IMR-90 (cell line): ENCODE measurements around the gene STOX2. TPM values are rescaled to one million over a fixed set of nuclear protein-coding genes. Genes with fewer than 3 reads are reported as not detected.
"Not testable (repeated sequence)": the region's sequence is repeated elsewhere in the genome, so short reads cannot be mapped to it uniquely, and the experiment has no call there.

Source experiments
- ATAC-seq: fragments of 200-7000 bp; cut with Tn5 transposase; 2 replicates; pipeline ENCODE4 v1.9.1; 2020; ENCODE audit warnings: low read depth, mild to moderate bottlenecking, moderate library complexity
- BruUV-seq: library from RNA; stranded (reverse); fragments of 400-500 nt; replicated peaks from 2 replicates; lab custom pipeline; 2021; lab: Mats Ljungman, UMichigan
- CTCF ChIA-PET: fragments of 300-600 bp; formaldehyde crosslinking; extraction: SDS; loops from one replicate; lab custom pipeline; 2021; ENCODE audit warnings: antibody characterized with exemption; lab: Yijun Ruan, JAX
- POLR2A ChIA-PET: fragments of 300-600 bp; sonication (Branson Sonifier 250); formaldehyde crosslinking; loops from one replicate; lab custom pipeline; 2022; ENCODE audit warnings: antibody characterized with exemption; ENCODE audit not compliant: unreplicated experiment; lab: Charles Lee
- DNase-seq: peaks from one replicate; pipeline ENCODE4 v3.0.0; 2013
- H2AFZ ChIP-seq: replicated peaks from 2 replicates; pipeline ENCODE3; 2013; ENCODE audit warnings: low read length, mild to moderate bottlenecking; ENCODE audit not compliant: poor library complexity
- H2AK5ac ChIP-seq: 2 replicates; pipeline ENCODE4 v1.6.1; 2013; ENCODE audit warnings: low read depth, low read length, inconsistent platforms
- H2AK9ac ChIP-seq: replicated peaks from 2 replicates; pipeline ENCODE3; 2013; ENCODE audit warnings: mild to moderate bottlenecking, low read depth, low read length, moderate library complexity; ENCODE audit not compliant: poor library complexity
- H2BK120ac ChIP-seq: 2 replicates; pipeline ENCODE4 v1.6.1; 2013; ENCODE audit warnings: low read depth, low read length, inconsistent platforms
- H2BK15ac ChIP-seq: 3 replicates; pipeline ENCODE4 v1.6.1; 2013; ENCODE audit warnings: low read depth, low read length, inconsistent platforms
- H2BK20ac ChIP-seq: 2 replicates; pipeline ENCODE4 v1.6.1; 2013; ENCODE audit warnings: low read depth, mild to moderate bottlenecking, inconsistent platforms, low read length, moderate library complexity
- H2BK5ac ChIP-seq: 2 replicates; pipeline ENCODE4 v1.6.1; 2013; ENCODE audit warnings: mild to moderate bottlenecking, low read depth, low read length, inconsistent platforms; ENCODE audit not compliant: poor library complexity, severe bottlenecking
- H3K14ac ChIP-seq: replicated peaks from 2 replicates; pipeline ENCODE4 v1.6.1; 2013; ENCODE audit warnings: low read depth, low read length, inconsistent platforms
- H3K18ac ChIP-seq: 2 replicates; pipeline ENCODE4 v1.6.1; 2013; ENCODE audit warnings: low read depth, low read length, control low read depth
- H3K23ac ChIP-seq: 2 replicates; pipeline ENCODE4 v1.6.1; 2013; ENCODE audit warnings: low read depth, low read length, inconsistent platforms
- H3K27ac ChIP-seq: 2 replicates; pipeline ENCODE4 v1.5.1; 2013; ENCODE audit warnings: mild to moderate bottlenecking, control low read depth, low read length; ENCODE audit not compliant: insufficient read depth
- H3K27me3 ChIP-seq: 2 replicates; pipeline ENCODE4 v1.6.1; 2013; ENCODE audit warnings: low read length; ENCODE audit not compliant: control insufficient read depth, insufficient read depth
- H3K36me3 ChIP-seq: 2 replicates; pipeline ENCODE4 v1.6.1; 2013; ENCODE audit warnings: low read length, mixed read lengths; ENCODE audit not compliant: control insufficient read depth, insufficient read depth
- H3K4ac ChIP-seq: 2 replicates; pipeline ENCODE4 v1.6.1; 2013; ENCODE audit warnings: low read depth, low read length, inconsistent platforms
- H3K4me1 ChIP-seq: 2 replicates; pipeline ENCODE4 v1.6.1; 2013; ENCODE audit warnings: low read length, mixed read lengths; ENCODE audit not compliant: control insufficient read depth, insufficient read depth
- H3K4me2 ChIP-seq: 2 replicates; pipeline ENCODE4 v1.6.1; 2013; ENCODE audit warnings: low read depth, mild to moderate bottlenecking, control low read depth, low read length, moderate library complexity
- H3K4me3 ChIP-seq: 2 replicates; pipeline ENCODE4 v1.5.1; 2013; ENCODE audit warnings: low read depth, mild to moderate bottlenecking, control low read depth, low read length, moderate library complexity; ENCODE audit not compliant: insufficient read depth
- H3K56ac ChIP-seq: 2 replicates; pipeline ENCODE4 v1.6.1; 2013; ENCODE audit warnings: low read length, inconsistent platforms; ENCODE audit not compliant: insufficient read depth; ENCODE audit errors: extremely low read depth
- H3K79me1 ChIP-seq, 2 experiments: 2 replicates each; pipeline ENCODE4 v1.6.1; 2013; ENCODE audit warnings: low read length in 2 of 2, inconsistent platforms in 1 of 2, low read depth in 1 of 2
- H3K9ac ChIP-seq: 2 replicates; pipeline ENCODE4 v1.6.1; 2013; ENCODE audit warnings: low read depth, low read length, control low read depth
- H3K9me1 ChIP-seq: 2 replicates; pipeline ENCODE4 v1.6.1; 2013; ENCODE audit warnings: low read length, inconsistent platforms; ENCODE audit not compliant: insufficient read depth
- H3K9me3 ChIP-seq: 2 replicates; pipeline ENCODE4 v1.6.1; 2013; ENCODE audit warnings: low read length; ENCODE audit not compliant: control insufficient read depth, insufficient read depth
- H4K20me1 ChIP-seq: 2 replicates; pipeline ENCODE4 v1.6.1; 2013; ENCODE audit warnings: low read length, inconsistent platforms; ENCODE audit not compliant: insufficient read depth
- H4K5ac ChIP-seq: 2 replicates; pipeline ENCODE4 v1.6.1; 2013; ENCODE audit warnings: mild to moderate bottlenecking, low read depth, low read length, control low read depth
- H4K8ac ChIP-seq, 2 experiments: 2 replicates each; pipeline ENCODE4 v1.6.1; 2013; ENCODE audit warnings: low read depth in 2 of 2, low read length in 2 of 2, control low read depth in 1 of 2, inconsistent platforms in 1 of 2
- H4K91ac ChIP-seq: 2 replicates; pipeline ENCODE4 v1.6.1; 2013; ENCODE audit warnings: low read depth, low read length, inconsistent platforms; ENCODE audit not compliant: insufficient read depth
- WGBS, 2 experiments: methylation state at CpG; one replicate each; pipeline versions ENCODE4 v1.1.5 to v1.1.7; 2013; ENCODE audit warnings: missing lambda C conversion rate in 2 of 2; ENCODE audit not compliant: insufficient read length in 1 of 2; ENCODE audit errors: extremely low coverage in 2 of 2; 5-methylcytosine and 5-hydroxymethylcytosine counted together
- dilution Hi-C: fragments of 300-500 bp; cut with HindIII; formaldehyde crosslinking; loops from one replicate; pipeline ENCODE4 v1.14.3; 2018; ENCODE audit warnings: low sequenced_read_pairs; ENCODE audit not compliant: unreplicated experiment
- in situ Hi-C: fragments of 300-500 bp; cut with MboI; formaldehyde crosslinking; loops from 3 replicates; pipeline ENCODE4 v1.14.3; 2019; ENCODE audit warnings: low sequenced_read_pairs, inconsistent platforms, mixed read lengths
- intact Hi-C: fragments of 100-400 bp; cut with micrococcal nuclease; formaldehyde crosslinking; loops from 2 replicates; pipeline ENCODE4 v1.10.0; 2022
- polyA plus RNA-seq, 3 experiments: library from polyadenylated mRNA; depleted of rRNA; stranded (reverse); fragments of >200 nt; gene quantifications; 2 replicates each; pipeline ENCODE4 v1.2.3, GENCODE V29; 2012; ENCODE audit warnings: low replicate concordance in 1 of 3
- total RNA-seq: library from RNA; depleted of rRNA; stranded (reverse); fragments of >200 nt; gene quantifications from 2 replicates; pipeline ENCODE4 v1.2.3, GENCODE V29; 2012

Gene STOX2
- total and polyA plus RNA-seq, 2 of the 4 experiments (the other 2 are of a cell fraction), result 1.1 to 5.4 TPM

GRCh38 chr4:184051262-184051661, 146.2 kb downstream of the STOX2 start:
- H3K79me1 ChIP-seq, H2AFZ ChIP-seq, CTCF ChIA-PET, H2BK120ac ChIP-seq, H3K9me1 ChIP-seq, H3K4me3 ChIP-seq, H3K27ac ChIP-seq, in situ Hi-C loops, H4K5ac ChIP-seq, H3K27me3 ChIP-seq, H4K8ac ChIP-seq, H3K4ac ChIP-seq, H2BK20ac ChIP-seq, H3K9me3 ChIP-seq, DNase-seq, H3K4me1 ChIP-seq, H3K23ac ChIP-seq, H4K20me1 ChIP-seq, H2BK15ac ChIP-seq, H3K56ac ChIP-seq, ATAC-seq, H3K9ac ChIP-seq, H3K14ac ChIP-seq, H3K36me3 ChIP-seq, H4K91ac ChIP-seq, dilution Hi-C loops, H2BK5ac ChIP-seq, H2AK5ac ChIP-seq, BruUV-seq, H3K18ac ChIP-seq, POLR2A ChIA-PET, intact Hi-C loops, H2AK9ac ChIP-seq, H3K4me2 ChIP-seq: not testable (repeated sequence)
- WGBS, 2 experiments, result no CpG with 5 or more reads among the region's 4 CpGs
